ENCODE results near the gene PSORS1C1. TPM values are rescaled to one million over a fixed set of nuclear protein-coding genes. Genes with fewer than 3 reads are reported as not detected.

PSORS1C1 gene
- total RNA-seq, 1 experiment from 2014 or later: 0.39 TPM

GRCh38 chr6:31087494-31088089 is 27.0 kb upstream of the PSORS1C1 start:
- peak; percentile 82 to 88 for DNase-seq (ENCODE audit: low read depth in 1 of 2, low spot score in 2 of 2)
- peak overlapping the region; percentile 43 for H3K27ac ChIP-seq
- no peaks in the 10 kb centered on the region for H3K27me3 ChIP-seq (replicated peaks)
- no peaks in the 10 kb centered on the region for H3K9me3 ChIP-seq (replicated peaks)
- H3K4me3 ChIP-seq: no peak overlapping the region
- no peaks in the 10 kb centered on the region for H3K36me3 ChIP-seq
- H3K4me1 ChIP-seq (replicated peaks): peaks cover 18% of the 10 kb centered on the region

- no peaks in the 10 kb centered on the region for H3K36me3 ChIP-seq
- H3K4me1 ChIP-seq (replicated peaks): peaks cover 36% of the 10 kb centered on the region
These were observed 24.2 kb upstream of the PSORS1C1 start for GRCh38 chr6:31090275-31090972.

GRCh38 chr6:31090973-31091364 is 23.6 kb upstream of the PSORS1C1 start:
- Histone ChIP-seq H3K9me3 (replicated peaks) (no peaks in the 10 kb centered on the region), H3K4me1 (replicated peaks) (peaks cover 33% of the 10 kb centered on the region), H3K4me3 (no peak overlapping the region), H3K36me3 (no peaks in the 10 kb centered on the region), H3K27me3 (replicated peaks) (no peaks in the 10 kb centered on the region), H3K27ac (no peak overlapping the region)
- DNase-seq (ENCODE audit: low read depth in 1 of 2, low spot score in 2 of 2): no peak

More at GRCh38 chr6:31090275-31090972, 24.2 kb upstream of the PSORS1C1 start:
- H3K4me3 ChIP-seq: no peak overlapping the region
- no peaks in the 10 kb centered on the region for H3K9me3 ChIP-seq (replicated peaks)
- no peak overlapping the region for H3K27ac ChIP-seq
- DNase-seq (ENCODE audit: low read depth in 1 of 2, low spot score in 2 of 2): no peak
- H3K27me3 ChIP-seq (replicated peaks): no peaks in the 10 kb centered on the region

- DNase-seq (ENCODE audit: low read depth in 1 of 2, low spot score in 2 of 2): no peak
- Histone ChIP-seq H3K4me3 (no peak overlapping the region), H3K27ac (no peak overlapping the region), H3K9me3 (replicated peaks) (no peaks in the 10 kb centered on the region), H3K36me3 (no peaks in the 10 kb centered on the region), H3K4me1 (replicated peaks) (peaks cover 26% of the 10 kb centered on the region), H3K27me3 (replicated peaks) (no peaks in the 10 kb centered on the region)
These were observed 22.9 kb upstream of the PSORS1C1 start for GRCh38 chr6:31091680-31092079.

GRCh38 chr6:31092238-31092637 is 22.4 kb upstream of the PSORS1C1 start:
- no peaks in the 10 kb centered on the region for H3K27me3 ChIP-seq (replicated peaks)
- H3K36me3 ChIP-seq: no peaks in the 10 kb centered on the region
- H3K4me1 ChIP-seq (replicated peaks): peaks cover 21% of the 10 kb centered on the region
- no peak overlapping the region for H3K4me3 ChIP-seq
- H3K9me3 ChIP-seq (replicated peaks): no peaks in the 10 kb centered on the region
- no peak for DNase-seq (ENCODE audit: low read depth in 1 of 2, low spot score in 2 of 2)
- no peak overlapping the region for H3K27ac ChIP-seq

- Histone ChIP-seq H3K4me1 (replicated peaks) (peaks cover 18% of the 10 kb centered on the region), H3K27me3 (replicated peaks) (no peaks in the 10 kb centered on the region), H3K4me3 (no peak overlapping the region), H3K36me3 (no peaks in the 10 kb centered on the region), H3K9me3 (replicated peaks) (no peaks in the 10 kb centered on the region), H3K27ac (no peak overlapping the region)
- peak in 1 of 2 experiments; percentile 25 for DNase-seq (ENCODE audit: low read depth in 1 of 2, low spot score in 2 of 2)
These were observed 21.7 kb upstream of the PSORS1C1 start for GRCh38 chr6:31092769-31093505.

- no peaks in the 10 kb centered on the region for H3K27me3 ChIP-seq (replicated peaks)
- DNase-seq (ENCODE audit: low read depth in 1 of 2, low spot score in 2 of 2): peak in 1 of 2 experiments; percentile 7
- H3K36me3 ChIP-seq: no peaks in the 10 kb centered on the region
- H3K27ac ChIP-seq: no peak overlapping the region
- H3K4me1 ChIP-seq (replicated peaks): peaks cover 18% of the 10 kb centered on the region
- H3K4me3 ChIP-seq: no peak overlapping the region
- H3K9me3 ChIP-seq (replicated peaks): no peaks in the 10 kb centered on the region
These were observed 20.2 kb upstream of the PSORS1C1 start for GRCh38 chr6:31094389-31094881.

GRCh38 chr6:31096215-31096614 is 18.4 kb upstream of the PSORS1C1 start:
- Histone ChIP-seq H3K27ac (no peak overlapping the region), H3K27me3 (replicated peaks) (no peaks in the 10 kb centered on the region), H3K9me3 (replicated peaks) (no peaks in the 10 kb centered on the region), H3K4me1 (replicated peaks) (peaks cover 18% of the 10 kb centered on the region), H3K36me3 (no peaks in the 10 kb centered on the region), H3K4me3 (no peak overlapping the region)
- DNase-seq (ENCODE audit: low read depth in 1 of 2, low spot score in 2 of 2): no peak

GRCh38 chr6:31096656-31097055 is 17.9 kb upstream of the PSORS1C1 start:
- H3K4me3 ChIP-seq: no peak overlapping the region
- no peak overlapping the region for H3K27ac ChIP-seq
- no peaks in the 10 kb centered on the region for H3K27me3 ChIP-seq (replicated peaks)
- no peak for DNase-seq (ENCODE audit: low read depth in 1 of 2, low spot score in 2 of 2)
- no peaks in the 10 kb centered on the region for H3K36me3 ChIP-seq
- H3K4me1 ChIP-seq (replicated peaks): peaks cover 18% of the 10 kb centered on the region
- no peaks in the 10 kb centered on the region for H3K9me3 ChIP-seq (replicated peaks)

- Histone ChIP-seq H3K4me1 (replicated peaks) (peaks cover 12% of the 10 kb centered on the region), H3K27ac (no peak overlapping the region), H3K27me3 (replicated peaks) (no peaks in the 10 kb centered on the region), H3K9me3 (replicated peaks) (no peaks in the 10 kb centered on the region), H3K4me3 (no peak overlapping the region), H3K36me3 (no peaks in the 10 kb centered on the region)
- DNase-seq (ENCODE audit: low read depth in 1 of 2, low spot score in 2 of 2): no peak
These were observed 16.1 kb upstream of the PSORS1C1 start for GRCh38 chr6:31098449-31098938.

GRCh38 chr6:31103136-31103535 is 11.5 kb upstream of the PSORS1C1 start:
- H3K27ac ChIP-seq: no peak overlapping the region
- no peak for DNase-seq (ENCODE audit: low read depth in 1 of 2, low spot score in 2 of 2)
- H3K9me3 ChIP-seq (replicated peaks): no peaks in the 10 kb centered on the region
- no peak overlapping the region for H3K4me3 ChIP-seq
- H3K36me3 ChIP-seq: no peaks in the 10 kb centered on the region
- H3K4me1 ChIP-seq (replicated peaks): no peaks in the 10 kb centered on the region
- no peaks in the 10 kb centered on the region for H3K27me3 ChIP-seq (replicated peaks)

GRCh38 chr6:31107052-31107451 is 7.5 kb upstream of the PSORS1C1 start:
- no peak for DNase-seq (ENCODE audit: low read depth in 1 of 2, low spot score in 2 of 2)

GRCh38 chr6:31110825-31111582 is 3.6 kb upstream of the PSORS1C1 start:
- Histone ChIP-seq H3K27me3 (replicated peaks) (no peaks in the 10 kb centered on the region), H3K4me3 (no peak overlapping the region), H3K9me3 (replicated peaks) (no peaks in the 10 kb centered on the region), H3K27ac (no peak overlapping the region), H3K36me3 (no peaks in the 10 kb centered on the region), H3K4me1 (replicated peaks) (peaks cover 33% of the 10 kb centered on the region)
- DNase-seq (ENCODE audit: low read depth in 1 of 2, low spot score in 2 of 2): no peak

More at GRCh38 chr6:31107052-31107451, 7.5 kb upstream of the PSORS1C1 start:
- H3K9me3 ChIP-seq (replicated peaks): no peaks in the 10 kb centered on the region
- H3K36me3 ChIP-seq: no peaks in the 10 kb centered on the region
- H3K4me3 ChIP-seq: no peak overlapping the region
- no peaks in the 10 kb centered on the region for H3K27me3 ChIP-seq (replicated peaks)
- H3K27ac ChIP-seq: no peak overlapping the region
- peaks cover 9% of the 10 kb centered on the region for H3K4me1 ChIP-seq (replicated peaks)
